Neuron (in vitro differentiated cells): ENCODE measurements around the gene ATXN7L1.

ENCODE experiments used
- H2AFZ ChIP-seq: one replicate; pipeline ENCODE4 v1.6.1; 2013; ENCODE audit warnings: low read depth, mild to moderate bottlenecking, inconsistent platforms, low read length, moderate library complexity
- H3K27me3 ChIP-seq: one replicate; pipeline ENCODE4 v1.6.1; 2013; ENCODE audit warnings: low read length; ENCODE audit not compliant: insufficient read depth
- H3K36me3 ChIP-seq: one replicate; pipeline ENCODE4 v1.6.1; 2013; ENCODE audit warnings: low read length; ENCODE audit not compliant: insufficient read depth
- H3K4me1 ChIP-seq: one replicate; pipeline ENCODE4 v1.6.1; 2013; ENCODE audit warnings: low read length; ENCODE audit not compliant: insufficient read depth
- H3K4me3 ChIP-seq: 2 replicates; pipeline ENCODE4 v1.5.1; 2013; ENCODE audit warnings: mild to moderate bottlenecking, low read length, moderate library complexity
- H3K9me3 ChIP-seq: one replicate; pipeline ENCODE4 v1.6.1; 2013; ENCODE audit warnings: low read length

Gene ATXN7L1

GRCh38 chr7:105822806-105823205 is 53.6 kb downstream of the ATXN7L1 start:
- H3K4me1 ChIP-seq, result no peaks in the 10 kb centered on the region
- H3K27me3 ChIP-seq, result no peaks in the 10 kb centered on the region
- H3K36me3 ChIP-seq, result peaks cover 9% of the 10 kb centered on the region
- H3K9me3 ChIP-seq, result no peaks in the 10 kb centered on the region
- no peak overlapping the region for H3K4me3 ChIP-seq
- H2AFZ ChIP-seq, result no peak overlapping the region

GRCh38 chr7:105821527-105821926 is 54.9 kb downstream of the ATXN7L1 start:
- Histone ChIP-seq H2AFZ (no peak overlapping the region), H3K4me1 (no peaks in the 10 kb centered on the region), H3K9me3 (no peaks in the 10 kb centered on the region), H3K36me3 (peaks cover 9% of the 10 kb centered on the region), H3K4me3 (no peak overlapping the region), H3K27me3 (no peaks in the 10 kb centered on the region)

- Histone ChIP-seq H3K9me3 (no peaks in the 10 kb centered on the region), H3K4me3 (no peak overlapping the region), H3K36me3 (peaks cover 9% of the 10 kb centered on the region), H3K4me1 (no peaks in the 10 kb centered on the region), H2AFZ (no peak overlapping the region), H3K27me3 (no peaks in the 10 kb centered on the region)
These were observed 55.9 kb downstream of the ATXN7L1 start for GRCh38 chr7:105820363-105821066.

GRCh38 chr7:105819559-105819958 is 56.8 kb downstream of the ATXN7L1 start:
- no peaks in the 10 kb centered on the region for H3K4me1 ChIP-seq
- H3K36me3 ChIP-seq, result peaks cover 9% of the 10 kb centered on the region
- H2AFZ ChIP-seq, result no peak overlapping the region
- no peaks in the 10 kb centered on the region for H3K9me3 ChIP-seq
- H3K4me3 ChIP-seq, result no peak overlapping the region
- H3K27me3 ChIP-seq, result no peaks in the 10 kb centered on the region

- H3K36me3 ChIP-seq, result peaks cover 9% of the 10 kb centered on the region
- H2AFZ ChIP-seq, result no peak overlapping the region
- H3K4me1 ChIP-seq, result no peaks in the 10 kb centered on the region
- no peaks in the 10 kb centered on the region for H3K9me3 ChIP-seq
- no peak overlapping the region for H3K4me3 ChIP-seq
- H3K27me3 ChIP-seq, result no peaks in the 10 kb centered on the region
These were observed 59.3 kb downstream of the ATXN7L1 start for GRCh38 chr7:105816954-105817615.

GRCh38 chr7:105816266-105816843 is 60.0 kb downstream of the ATXN7L1 start:
- Histone ChIP-seq H2AFZ (no peak overlapping the region), H3K4me3 (no peak overlapping the region)

GRCh38 chr7:105815576-105815975 is 60.8 kb downstream of the ATXN7L1 start:
- Histone ChIP-seq H3K9me3 (no peaks in the 10 kb centered on the region), H3K36me3 (peaks cover 6% of the 10 kb centered on the region), H2AFZ (no peak overlapping the region), H3K4me1 (no peaks in the 10 kb centered on the region), H3K4me3 (no peak overlapping the region), H3K27me3 (no peaks in the 10 kb centered on the region)

More at GRCh38 chr7:105816266-105816843, 60.0 kb downstream of the ATXN7L1 start:
- Histone ChIP-seq H3K27me3 (no peaks in the 10 kb centered on the region), H3K9me3 (no peaks in the 10 kb centered on the region), H3K36me3 (peaks cover 9% of the 10 kb centered on the region), H3K4me1 (no peaks in the 10 kb centered on the region)

GRCh38 chr7:105814481-105814880 is 61.9 kb downstream of the ATXN7L1 start:
- H3K4me3 ChIP-seq, result no peak overlapping the region
- H2AFZ ChIP-seq, result no peak overlapping the region
- no peaks in the 10 kb centered on the region for H3K9me3 ChIP-seq
- no peaks in the 10 kb centered on the region for H3K27me3 ChIP-seq
- H3K4me1 ChIP-seq, result no peaks in the 10 kb centered on the region
- peaks cover 2% of the 10 kb centered on the region for H3K36me3 ChIP-seq

- Histone ChIP-seq H3K27me3 (no peaks in the 10 kb centered on the region), H2AFZ (no peak overlapping the region), H3K36me3 (no peaks in the 10 kb centered on the region), H3K4me1 (peaks cover 2% of the 10 kb centered on the region), H3K9me3 (no peaks in the 10 kb centered on the region), H3K4me3 (no peak overlapping the region)
These were observed 65.1 kb downstream of the ATXN7L1 start for GRCh38 chr7:105811189-105811847.

GRCh38 chr7:105810556-105810955 is 65.8 kb downstream of the ATXN7L1 start:
- Histone ChIP-seq H3K27me3 (no peaks in the 10 kb centered on the region), H3K9me3 (no peaks in the 10 kb centered on the region), H3K4me1 (peaks cover 10% of the 10 kb centered on the region), H3K4me3 (no peak overlapping the region), H3K36me3 (no peaks in the 10 kb centered on the region), H2AFZ (no peak overlapping the region)

- H3K36me3 ChIP-seq, result no peaks in the 10 kb centered on the region
These were observed 67.5 kb downstream of the ATXN7L1 start for GRCh38 chr7:105808703-105809590.

GRCh38 chr7:105808209-105808608 is 68.2 kb downstream of the ATXN7L1 start:
- Histone ChIP-seq H3K27me3 (no peaks in the 10 kb centered on the region), H3K9me3 (no peaks in the 10 kb centered on the region), H3K4me1 (peaks cover 14% of the 10 kb centered on the region), H2AFZ (no peak overlapping the region), H3K36me3 (no peaks in the 10 kb centered on the region), H3K4me3 (no peak overlapping the region)

More at GRCh38 chr7:105808703-105809590, 67.5 kb downstream of the ATXN7L1 start:
- H2AFZ ChIP-seq, result no peak overlapping the region
- H3K27me3 ChIP-seq, result no peaks in the 10 kb centered on the region
- H3K9me3 ChIP-seq, result no peaks in the 10 kb centered on the region
- no peak overlapping the region for H3K4me3 ChIP-seq
- H3K4me1 ChIP-seq, result peaks cover 14% of the 10 kb centered on the region
